ENCODE data around the gene ATG16L2.

GRCh38 chr11:72871119-72871518 is 56.9 kb downstream of the ATG16L2 start:
- TF ChIP-seq, protein P1, sequence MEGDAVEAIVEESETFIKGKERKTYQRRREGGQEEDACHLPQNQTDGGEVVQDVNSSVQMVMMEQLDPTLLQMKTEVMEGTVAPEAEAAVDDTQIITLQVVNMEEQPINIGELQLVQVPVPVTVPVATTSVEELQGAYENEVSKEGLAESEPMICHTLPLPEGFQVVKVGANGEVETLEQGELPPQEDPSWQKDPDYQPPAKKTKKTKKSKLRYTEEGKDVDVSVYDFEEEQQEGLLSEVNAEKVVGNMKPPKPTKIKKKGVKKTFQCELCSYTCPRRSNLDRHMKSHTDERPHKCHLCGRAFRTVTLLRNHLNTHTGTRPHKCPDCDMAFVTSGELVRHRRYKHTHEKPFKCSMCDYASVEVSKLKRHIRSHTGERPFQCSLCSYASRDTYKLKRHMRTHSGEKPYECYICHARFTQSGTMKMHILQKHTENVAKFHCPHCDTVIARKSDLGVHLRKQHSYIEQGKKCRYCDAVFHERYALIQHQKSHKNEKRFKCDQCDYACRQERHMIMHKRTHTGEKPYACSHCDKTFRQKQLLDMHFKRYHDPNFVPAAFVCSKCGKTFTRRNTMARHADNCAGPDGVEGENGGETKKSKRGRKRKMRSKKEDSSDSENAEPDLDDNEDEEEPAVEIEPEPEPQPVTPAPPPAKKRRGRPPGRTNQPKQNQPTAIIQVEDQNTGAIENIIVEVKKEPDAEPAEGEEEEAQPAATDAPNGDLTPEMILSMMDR (IDR thresholded peaks at IDR 0.05; ENCODE audit: low read depth, low read length, missing input control), result no peak
- TF ChIP-seq, protein P2, sequence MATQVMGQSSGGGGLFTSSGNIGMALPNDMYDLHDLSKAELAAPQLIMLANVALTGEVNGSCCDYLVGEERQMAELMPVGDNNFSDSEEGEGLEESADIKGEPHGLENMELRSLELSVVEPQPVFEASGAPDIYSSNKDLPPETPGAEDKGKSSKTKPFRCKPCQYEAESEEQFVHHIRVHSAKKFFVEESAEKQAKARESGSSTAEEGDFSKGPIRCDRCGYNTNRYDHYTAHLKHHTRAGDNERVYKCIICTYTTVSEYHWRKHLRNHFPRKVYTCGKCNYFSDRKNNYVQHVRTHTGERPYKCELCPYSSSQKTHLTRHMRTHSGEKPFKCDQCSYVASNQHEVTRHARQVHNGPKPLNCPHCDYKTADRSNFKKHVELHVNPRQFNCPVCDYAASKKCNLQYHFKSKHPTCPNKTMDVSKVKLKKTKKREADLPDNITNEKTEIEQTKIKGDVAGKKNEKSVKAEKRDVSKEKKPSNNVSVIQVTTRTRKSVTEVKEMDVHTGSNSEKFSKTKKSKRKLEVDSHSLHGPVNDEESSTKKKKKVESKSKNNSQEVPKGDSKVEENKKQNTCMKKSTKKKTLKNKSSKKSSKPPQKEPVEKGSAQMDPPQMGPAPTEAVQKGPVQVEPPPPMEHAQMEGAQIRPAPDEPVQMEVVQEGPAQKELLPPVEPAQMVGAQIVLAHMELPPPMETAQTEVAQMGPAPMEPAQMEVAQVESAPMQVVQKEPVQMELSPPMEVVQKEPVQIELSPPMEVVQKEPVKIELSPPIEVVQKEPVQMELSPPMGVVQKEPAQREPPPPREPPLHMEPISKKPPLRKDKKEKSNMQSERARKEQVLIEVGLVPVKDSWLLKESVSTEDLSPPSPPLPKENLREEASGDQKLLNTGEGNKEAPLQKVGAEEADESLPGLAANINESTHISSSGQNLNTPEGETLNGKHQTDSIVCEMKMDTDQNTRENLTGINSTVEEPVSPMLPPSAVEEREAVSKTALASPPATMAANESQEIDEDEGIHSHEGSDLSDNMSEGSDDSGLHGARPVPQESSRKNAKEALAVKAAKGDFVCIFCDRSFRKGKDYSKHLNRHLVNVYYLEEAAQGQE (IDR thresholded peaks at IDR 0.05), result no peak
- no peak for TF ChIP-seq RXRA (IDR thresholded peaks at IDR 0.05)
- TF ChIP-seq SP1 (IDR thresholded peaks at IDR 0.05), result no peak
- no peak for TF ChIP-seq RAD21 (IDR thresholded peaks at IDR 0.05)

All from liver (tissue), 3 donors.